NCI-H526 (cell line): ENCODE data around the gene NAV2.
A peak's percentile ranks its signal among the peaks of the same experiment; 100 is the strongest.
"Not testable (repeated sequence)": the region's sequence is repeated elsewhere in the genome, so short reads cannot be mapped to it uniquely, and the experiment has no call there.

Source experiments
- DNase-seq, 2 experiments: peaks; one replicate each; lab custom pipeline; 2025; lab: John Stamatoyannopoulos, UW

NAV2 gene

DNA sequence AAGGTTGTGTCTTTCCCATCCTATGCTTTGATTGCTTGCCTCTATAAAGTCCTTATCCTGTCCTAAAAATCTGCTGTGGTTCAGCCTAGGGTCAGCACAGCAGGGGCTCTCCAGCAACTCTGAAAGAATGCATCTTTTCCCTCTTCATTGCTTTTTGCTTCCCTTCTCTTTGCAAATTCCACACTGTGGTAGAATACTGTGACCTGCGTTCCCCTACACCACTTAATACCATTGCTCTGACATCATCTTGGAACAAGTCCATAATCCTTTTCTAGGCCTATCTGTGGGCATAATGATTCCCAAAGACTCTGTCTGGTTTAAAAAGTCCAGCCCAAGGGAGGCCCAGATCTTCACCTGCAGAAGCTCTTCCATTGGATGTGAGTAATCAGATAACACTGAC lies 177.7 kb downstream of the NAV2 start:
- DNase-seq, result no peak

DNA sequence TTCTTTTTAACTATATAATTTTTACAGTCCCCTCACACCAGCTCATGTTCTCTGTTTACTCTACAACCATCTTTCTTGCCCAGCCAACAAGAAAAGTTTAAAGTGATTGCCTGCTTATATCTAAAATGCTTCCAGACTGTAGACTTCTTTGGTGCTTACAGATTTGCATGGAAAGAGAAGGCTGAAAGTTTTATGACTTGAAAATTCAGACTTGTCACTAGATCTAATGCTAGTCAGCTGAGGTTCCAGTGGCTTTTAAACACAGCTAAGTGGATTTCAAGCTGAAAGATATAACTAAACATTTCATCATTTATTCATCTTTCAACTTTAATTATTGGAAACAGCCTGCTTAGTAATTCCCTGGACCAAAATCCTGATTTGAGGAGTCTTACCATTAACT lies 178.4 kb downstream of the NAV2 start:
- no peak for DNase-seq

DNA sequence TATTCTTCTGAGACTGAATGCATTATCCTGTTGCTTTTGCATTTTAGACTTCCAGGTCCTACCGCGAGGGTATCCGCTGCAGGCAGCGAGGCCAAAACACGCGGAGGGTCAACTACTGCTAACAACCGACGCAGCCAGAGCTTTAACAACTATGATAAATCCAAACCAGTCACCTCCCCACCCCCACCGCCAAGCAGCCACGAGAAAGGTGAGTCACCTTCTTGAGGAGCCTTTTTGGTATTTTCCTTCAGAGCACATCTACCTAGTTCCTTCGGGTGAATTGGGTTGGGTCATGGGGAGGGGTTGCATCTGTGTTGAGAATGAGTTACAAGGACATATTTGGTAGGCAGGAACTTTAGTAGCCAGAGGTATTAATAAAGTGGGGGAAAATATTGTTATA lies 179.8 kb downstream of the NAV2 start:
- no peak for DNase-seq

DNA sequence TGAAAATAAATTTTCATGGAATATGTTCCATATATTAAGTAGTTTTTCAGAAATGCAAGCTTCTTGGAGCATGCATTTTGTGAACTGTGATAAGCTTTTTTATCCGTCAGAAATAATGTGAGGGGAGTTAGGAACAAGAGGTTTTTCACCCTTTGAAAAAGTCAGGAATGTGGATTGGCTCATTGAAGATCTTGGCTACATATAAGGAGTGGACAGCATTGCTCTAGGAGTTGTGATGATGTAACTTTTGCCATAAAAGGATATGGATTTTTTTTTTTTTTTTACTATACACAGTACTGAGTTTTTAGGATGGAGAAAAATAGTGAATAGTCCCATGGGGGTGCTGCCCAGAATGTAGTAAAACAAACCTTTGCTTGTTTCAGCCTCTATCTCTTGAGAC lies 180.2 kb downstream of the NAV2 start:
- DNase-seq, result no peak

DNA sequence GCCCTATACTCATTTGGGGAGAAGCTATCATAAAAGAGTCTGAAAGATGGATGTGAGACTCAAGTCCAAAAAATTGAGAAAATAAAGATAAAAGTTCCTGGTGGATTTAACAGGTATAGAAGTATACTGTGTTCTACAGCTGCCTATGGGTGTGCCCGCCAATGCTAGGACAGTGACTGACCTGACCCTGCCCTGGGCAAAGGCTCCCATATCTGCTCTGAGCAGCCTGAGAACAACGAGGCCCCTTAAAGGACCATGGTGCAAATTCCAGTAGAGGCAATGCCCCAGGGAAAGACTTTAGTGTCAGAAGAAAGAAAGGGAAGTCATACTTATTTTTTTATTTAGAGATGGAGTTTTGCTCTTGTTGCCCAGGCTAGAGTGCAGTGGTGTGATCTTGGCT lies 181.8 kb downstream of the NAV2 start:
- DNase-seq, result no peak

DNA sequence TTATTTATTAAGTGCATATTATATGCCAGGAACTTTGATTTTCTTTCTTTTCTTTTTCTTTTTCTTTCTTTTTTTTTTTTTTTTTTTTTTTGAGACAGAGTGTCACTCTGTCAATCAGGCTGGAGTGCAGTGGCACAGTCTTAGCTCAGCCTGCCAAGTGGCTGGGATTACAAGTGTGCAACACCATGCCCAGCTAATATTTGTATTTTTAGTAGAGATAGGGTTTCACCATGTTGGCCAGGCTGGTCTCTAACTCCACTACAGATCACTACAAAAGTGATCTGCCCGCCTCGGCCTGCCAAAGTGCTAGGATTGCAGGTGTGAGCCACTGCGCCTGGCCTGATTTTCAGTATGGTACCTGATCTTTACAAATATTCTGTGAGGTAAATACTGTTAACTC lies 182.4 kb downstream of the NAV2 start:
- DNase-seq, result not testable (repeated sequence)

DNA sequence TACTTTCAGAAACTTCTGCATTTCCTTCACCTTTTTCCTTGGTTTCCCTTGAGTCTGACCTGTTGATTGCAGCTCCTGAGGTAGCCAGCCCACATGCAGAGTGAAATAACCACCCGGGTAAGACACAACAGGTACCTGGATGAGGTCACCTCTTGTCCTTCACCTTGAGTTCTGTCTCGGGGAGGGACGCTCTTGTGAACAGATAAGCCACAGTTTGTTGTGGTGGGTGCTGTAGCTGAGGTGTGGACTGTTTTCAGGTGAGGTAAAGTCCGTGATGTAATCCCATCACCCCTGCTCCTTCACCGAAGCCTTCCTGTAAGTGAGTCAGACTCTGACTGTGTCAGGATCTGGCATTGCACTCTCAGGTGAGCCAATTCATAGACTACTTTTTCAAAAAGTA lies 183.1 kb downstream of the NAV2 start:
- DNase-seq, result no peak

DNA sequence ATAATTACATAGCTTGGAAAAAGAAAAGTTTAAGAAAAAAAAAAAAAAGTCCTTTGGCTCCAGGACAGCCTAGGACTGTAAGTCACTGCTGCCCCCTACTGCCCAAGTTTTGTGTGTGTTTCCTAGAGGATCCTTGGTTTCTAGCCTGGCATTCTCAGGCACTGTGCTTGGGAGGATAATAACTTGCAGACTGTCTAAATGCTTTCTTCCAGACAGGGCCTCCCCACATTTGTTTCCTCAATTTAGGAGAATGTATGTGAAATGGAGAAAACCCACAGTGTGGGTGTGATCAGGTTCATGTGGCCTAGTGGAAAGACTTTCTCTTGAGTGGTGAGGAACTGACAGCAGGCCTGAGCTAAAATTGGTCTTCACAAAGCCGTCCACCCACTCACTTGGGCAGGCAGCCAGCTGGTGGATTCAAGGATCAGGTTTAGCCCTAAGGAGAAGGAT lies 191.0 kb downstream of the NAV2 start:
- peak; percentile 13 to 89 for DNase-seq

DNA sequence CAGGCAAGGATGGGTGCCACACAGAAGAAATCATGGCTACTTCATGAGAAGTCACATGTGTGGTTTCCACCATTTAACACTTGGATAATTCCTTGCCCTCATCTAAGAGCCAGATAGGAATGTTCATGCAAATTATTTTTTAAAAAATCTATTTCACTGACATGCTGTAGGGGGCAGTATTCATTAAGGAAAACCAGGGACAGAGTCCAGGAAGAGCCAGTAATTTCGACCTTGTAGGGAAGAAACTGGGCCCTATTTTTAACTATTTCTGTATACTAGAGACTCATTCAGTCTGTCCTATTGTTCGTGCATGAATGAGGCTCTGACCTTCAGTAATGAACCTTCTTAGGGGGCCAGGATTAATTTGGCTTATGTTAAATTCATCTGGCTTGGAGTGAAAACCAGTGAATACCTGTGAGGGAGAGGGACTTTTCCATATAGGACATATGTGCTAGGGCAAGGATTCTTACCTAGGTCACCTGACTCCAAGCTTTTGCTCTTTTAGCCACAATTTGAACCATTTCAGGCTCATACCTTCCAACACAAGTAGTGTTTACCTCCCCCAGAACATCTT lies 192.7 kb downstream of the NAV2 start:
- DNase-seq, result peak; percentile 63 to 82

DNA sequence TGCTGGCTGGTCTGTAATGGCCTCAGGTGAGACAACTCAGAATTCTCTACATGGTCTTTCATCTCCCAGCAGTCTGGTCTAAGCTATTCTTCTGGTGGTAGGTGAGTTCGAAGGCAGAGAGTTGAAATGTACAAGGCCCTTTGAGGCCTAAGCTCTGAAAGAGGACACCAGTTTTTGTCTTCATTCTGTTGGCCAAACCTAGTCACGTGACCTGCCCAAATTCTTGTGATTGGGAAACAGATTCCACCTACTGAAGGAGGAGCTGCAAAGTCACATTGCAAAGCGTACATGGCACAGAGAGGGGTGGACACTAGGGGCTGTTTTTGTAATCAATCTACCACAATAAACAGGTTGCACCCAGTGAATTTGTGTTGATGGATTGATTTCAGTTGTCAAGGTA lies 193.5 kb downstream of the NAV2 start:
- DNase-seq, result no peak

DNA sequence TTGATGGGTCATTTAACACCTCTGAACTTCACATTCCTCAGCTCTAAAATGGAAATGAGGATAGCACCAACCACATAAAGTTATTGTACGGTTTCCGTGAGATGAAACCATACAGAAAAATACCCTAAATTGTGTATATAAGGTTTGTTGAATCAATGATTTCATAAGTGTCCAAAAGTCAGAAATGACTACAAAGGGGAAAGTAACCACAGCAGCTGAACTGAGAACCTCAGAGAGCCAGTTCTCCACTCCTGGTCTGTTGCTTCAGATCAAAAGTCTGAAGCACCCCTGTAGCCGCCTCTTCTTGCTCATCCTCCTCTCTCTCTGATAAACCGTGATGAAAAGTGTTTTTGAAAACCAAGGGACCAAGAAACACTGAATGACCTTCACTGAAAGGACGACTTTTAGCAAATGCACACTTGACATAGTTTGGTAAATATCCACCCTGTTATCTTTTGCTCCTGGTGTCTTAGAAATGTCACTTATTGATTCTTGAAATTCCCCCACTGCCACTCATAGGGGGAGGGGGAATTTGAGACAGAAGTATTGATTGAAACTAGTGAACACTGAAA lies 194.5 kb downstream of the NAV2 start:
- DNase-seq, result no peak

DNA sequence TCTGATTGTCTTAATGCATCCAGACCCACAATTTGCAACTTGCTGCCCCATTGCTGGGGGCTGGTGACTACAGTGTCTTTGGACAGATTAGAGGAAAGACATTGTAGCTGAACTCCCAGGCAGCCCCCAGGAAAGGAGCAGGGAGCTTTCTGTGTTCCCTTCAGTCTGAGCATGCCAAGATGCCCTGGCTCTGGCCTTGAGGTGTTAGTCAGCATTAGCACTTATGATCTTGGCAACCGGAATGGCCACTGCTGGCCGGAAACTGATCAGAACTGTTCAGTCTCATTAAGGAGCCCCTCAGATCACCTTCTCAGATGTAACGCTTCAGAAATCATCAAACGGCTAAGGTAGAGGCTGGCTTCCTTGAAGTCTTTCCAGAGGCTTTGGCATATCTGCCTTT lies 195.2 kb downstream of the NAV2 start:
- no peak for DNase-seq

DNA sequence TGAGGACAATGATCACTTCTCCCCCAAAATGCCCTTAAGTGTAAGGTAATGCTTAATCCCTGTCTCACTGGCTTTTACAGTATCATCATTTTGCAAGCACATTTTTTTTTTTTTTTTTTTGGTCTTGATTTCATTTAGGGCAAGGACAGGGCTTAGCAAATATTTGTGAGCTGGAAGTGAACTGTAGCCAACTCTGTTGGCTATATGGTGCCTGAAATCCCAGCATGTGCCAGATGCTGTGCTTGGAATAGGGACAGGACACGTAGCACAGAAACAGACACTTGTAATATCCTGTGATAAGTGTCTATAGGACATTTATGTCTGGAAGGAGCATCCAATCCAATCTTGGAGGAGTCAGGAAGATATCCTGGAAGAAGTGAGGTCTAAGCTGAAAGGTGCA lies 198.3 kb downstream of the NAV2 start:
- DNase-seq, result no peak

DNA sequence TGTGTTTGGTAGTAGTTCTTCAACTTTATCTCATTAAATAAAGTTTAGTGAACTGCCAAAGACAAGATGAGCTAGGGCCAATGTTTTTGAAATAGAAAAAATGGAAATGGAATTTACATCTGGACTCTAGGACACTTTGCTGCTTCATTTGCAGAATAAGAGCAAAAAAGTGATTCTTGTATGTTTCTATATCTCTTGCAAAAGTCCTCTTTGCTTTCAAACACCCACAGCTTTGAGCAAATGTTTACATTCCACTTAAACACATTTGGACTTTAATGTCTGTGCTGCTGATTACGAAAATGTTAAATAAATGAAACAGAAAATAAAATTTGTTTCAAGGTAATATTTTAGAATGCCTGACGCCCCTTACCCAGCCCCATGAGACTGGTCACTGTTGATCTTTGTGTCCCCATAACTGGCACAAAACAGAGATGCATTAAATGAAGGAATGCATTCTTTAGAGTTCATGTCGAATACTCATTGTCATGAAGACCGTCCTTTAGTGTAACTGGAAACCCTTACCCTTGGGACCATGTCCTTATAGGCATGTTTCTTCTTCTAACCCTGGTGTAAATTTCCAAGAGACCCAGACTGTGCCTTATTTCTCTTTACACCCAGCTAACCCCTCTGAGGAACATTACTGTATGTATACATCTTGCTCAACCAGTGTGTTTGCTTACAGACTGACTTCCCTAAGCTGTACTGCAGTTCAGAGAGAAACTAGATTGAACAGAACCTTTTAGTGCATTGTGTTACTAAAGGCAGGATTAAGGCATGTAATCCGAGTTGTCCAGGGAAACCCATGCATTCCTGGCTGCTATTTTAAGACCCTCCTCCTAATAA lies 199.7 kb downstream of the NAV2 start:
- no peak for DNase-seq

DNA sequence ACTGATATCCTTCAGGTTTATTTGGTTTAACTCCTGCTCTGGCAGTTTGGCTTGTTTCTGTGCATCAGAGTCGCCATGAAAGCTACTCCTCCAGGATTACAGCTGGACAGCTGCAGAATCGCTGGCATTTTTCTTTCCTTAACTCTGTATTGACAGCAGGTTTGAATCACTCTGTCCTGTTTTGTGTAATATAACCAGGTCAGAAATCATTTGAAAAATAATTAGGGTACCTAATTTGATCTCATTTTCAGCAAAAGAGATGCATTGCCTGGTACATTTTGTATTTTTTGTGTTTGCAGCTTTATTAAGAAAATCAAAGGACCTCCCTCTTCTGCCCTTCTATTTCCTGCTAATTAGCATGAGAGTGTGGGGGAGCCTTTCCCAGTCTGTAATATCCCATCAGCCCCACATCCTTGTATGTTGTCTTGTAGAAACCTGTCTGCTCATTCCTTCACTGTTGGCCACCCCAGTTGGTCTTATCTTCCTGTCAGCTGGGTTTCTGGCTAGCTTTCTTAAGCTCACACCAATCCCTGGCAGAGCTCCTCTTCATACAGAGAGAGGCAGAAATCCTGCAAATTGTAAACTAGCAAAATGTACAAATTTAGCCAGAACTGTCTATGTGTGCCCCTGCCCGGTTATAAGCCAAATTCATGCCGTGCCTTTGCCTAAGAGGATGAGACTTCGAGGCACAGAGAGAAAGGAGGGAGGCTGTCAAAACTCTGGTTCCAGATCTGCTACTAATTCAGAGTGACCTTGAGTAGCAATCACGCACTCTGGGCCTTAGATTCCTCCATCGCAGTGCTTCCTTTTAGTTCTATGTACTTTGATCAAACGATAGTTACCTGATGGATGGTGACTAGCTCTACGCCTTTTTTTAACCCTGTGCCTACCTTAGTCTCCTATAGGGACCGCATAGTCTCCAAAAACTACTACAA lies 200.6 kb downstream of the NAV2 start:
- DNase-seq, result no peak

DNA sequence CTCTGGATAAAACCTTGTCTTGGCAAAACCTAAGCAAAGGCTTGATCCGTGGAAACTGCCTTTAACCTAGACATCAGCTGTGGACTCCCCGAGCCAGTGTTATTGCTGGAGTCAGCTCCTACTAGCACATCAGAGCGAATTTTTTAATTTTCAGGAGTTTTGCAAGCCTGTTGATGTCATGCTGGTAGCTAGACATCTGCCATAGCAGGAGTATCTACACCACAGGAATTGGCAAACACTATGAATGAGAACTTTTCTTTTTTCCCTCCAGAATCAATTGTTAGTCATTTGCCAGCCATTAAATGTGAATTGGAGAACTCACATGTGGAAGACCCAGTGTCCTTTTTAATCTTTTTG lies 201.2 kb downstream of the NAV2 start:
- DNase-seq, result no peak

DNA sequence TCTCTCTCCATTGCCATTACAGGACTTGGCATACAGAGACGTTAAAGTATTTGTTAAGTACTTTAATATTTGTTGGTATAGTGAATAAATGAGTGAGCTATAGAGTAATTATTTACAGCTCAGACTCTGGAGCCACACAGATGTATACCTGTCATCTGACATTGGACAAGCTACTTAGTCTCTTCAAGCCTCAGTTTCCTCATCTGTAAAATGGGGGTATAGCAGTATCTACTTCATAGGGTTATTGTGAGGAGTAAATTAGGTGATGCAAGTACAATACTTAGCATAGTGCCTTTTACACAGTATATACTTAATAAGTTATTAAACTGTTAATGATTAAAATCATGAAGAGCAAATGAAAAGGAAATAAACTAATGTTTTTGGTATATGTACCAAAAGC lies 203.2 kb downstream of the NAV2 start:
- DNase-seq, result no peak

DNA sequence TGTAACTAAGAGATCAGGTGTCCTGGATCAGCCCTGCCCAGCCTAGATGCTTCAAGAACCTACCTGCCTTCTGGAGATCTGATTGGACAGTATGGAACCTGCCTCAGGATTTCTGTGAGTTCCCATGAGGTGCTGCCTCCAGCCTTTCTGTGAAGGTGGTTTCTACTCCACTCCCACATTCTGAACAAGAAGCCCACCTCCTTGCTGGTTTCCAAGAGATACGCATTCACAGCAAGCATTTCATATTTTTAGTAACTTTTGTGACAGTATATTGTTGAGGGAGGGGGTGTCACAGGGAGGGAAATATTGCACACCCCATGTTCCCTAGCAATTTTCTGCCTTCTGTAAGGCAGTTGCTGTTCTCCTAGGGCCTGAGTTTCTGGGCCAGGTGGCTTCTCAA lies 204.4 kb downstream of the NAV2 start:
- DNase-seq, result no peak

DNA sequence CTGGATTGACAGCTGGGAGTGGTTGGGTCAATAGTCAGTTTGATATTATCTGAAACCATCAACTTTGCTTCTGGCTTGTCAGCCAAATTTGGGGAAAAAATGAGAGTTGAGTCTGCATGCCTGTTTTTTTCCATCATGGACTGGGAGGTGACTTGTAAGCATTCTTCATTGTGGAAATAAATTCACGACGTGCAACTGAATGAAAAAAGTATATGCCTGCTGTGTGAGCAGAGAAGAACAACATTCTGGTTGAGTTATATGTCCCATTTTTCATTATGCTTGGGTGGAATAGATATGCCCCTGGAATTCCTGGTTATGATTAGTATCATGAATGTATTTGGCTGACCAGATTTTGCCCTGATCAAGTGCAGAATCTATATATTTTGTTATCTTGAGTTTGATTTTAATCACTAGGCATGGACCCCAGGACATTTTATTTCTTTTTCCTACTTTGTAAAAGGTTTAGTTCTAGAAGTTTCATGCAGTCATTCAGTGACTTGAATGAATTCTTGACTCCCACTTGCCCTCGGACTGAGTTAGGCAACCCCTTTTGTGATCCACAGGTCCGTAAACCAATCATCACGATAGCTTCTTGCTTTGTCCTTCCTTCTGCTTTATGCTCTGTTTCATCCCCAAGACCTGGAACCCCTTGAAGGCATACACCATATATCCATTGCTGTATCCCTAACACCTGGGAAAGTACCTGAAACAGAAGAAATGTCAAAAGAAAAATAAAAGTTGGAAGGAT lies 205.8 kb downstream of the NAV2 start:
- no peak for DNase-seq

DNA sequence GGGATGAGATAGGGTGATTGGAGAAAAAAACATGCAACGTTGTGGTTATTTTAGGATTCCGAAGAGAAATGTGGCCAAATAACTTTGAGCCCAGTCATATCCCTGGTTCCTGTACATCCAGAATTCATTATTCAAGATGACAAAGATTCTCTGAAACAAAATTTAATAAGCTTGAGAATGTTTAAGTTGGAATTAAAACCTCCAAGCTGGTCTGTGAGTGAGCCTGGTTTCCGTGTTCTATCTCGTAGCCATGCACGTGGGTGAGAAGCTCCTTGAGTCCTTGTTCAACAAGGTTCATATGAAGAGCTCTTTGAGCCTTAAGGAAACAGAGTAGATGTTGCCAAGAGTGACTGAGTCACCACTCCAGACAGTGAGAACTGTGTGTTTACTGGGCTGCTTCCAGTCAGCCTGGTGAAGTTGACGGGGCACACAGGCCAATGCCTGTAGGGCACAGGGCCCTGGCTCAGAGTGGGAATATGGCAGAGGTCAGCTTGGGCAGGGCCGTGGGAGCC lies 206.5 kb downstream of the NAV2 start:
- DNase-seq, result no peak

DNA sequence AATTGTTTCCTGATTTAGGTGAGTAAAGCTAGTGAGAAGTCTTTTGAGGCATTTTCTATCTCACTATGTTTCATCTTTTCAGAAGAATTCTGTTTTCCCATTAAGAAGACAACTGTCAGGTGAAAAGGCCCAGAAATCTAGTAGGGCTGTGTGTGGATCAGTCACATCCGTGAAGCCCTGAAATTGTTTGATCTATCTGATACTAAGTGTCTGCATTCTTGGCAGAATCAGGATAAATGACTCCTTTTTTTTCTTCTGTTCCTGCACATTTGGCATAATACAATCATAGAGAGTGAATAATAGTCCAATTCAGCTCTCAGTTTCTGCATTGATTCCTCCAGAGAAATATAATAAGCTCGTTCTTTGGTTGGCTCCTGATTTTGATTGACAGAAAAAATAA lies 208.3 kb downstream of the NAV2 start:
- no peak for DNase-seq
